ENCODE data around the gene DNAAF3. TPM values are rescaled to one million over a fixed set of nuclear protein-coding genes. Genes with fewer than 3 reads are reported as not detected.

Gene DNAAF3
- total RNA-seq, 1 experiment from 2014 or later: 4.9 TPM

DNA sequence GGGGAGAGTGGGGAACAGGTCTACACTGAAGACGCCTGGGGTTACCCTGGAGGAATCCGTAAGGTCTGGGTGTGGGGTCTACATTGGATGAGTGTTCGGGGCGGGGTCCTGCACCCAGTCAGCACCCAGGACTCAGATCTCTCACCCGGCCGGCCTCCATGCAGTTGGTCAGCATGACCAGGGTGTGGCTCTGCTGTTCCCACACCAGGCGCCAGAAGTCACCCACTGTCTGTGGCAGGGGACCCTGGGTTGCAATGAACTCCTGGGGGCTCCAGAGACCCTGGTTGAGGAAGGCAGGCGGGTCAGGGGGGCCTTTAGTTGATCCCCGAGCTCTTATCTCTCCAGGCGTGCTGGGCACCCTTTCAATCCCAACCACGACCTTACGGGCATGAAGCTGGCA, 19.7 kb upstream of the DNAAF3 start:
- POLR2A ChIA-PET: interaction anchor here (0.5 kb wide), 1 partner anchor 36 kb away, joined by 3 read pairs; no protein-coding TSS in a partner anchor
- BruUV-seq (replicated peaks): no TSS peak
- CTCF ChIA-PET: interaction anchor here (1.0 kb wide), 1 partner anchor 10 kb away, joined by 4 read pairs; no protein-coding TSS in a partner anchor
- intact Hi-C loops (cut with micrococcal nuclease): no loop called here
- Mint-ChIP-seq H3K4me3 (ENCODE audit: unreplicated experiment) (no peak overlapping the region), H3K27ac (ENCODE audit: low read depth, unreplicated experiment) (no peak overlapping the region), H3K36me3 (ENCODE audit: insufficient read depth, unreplicated experiment) (peaks cover 7% of the 10 kb centered on the region), H3K4me1 (ENCODE audit: insufficient read depth, unreplicated experiment) (peaks cover 14% of the 10 kb centered on the region), H3K27me3 (ENCODE audit: insufficient read depth, unreplicated experiment) (peaks cover 14% of the 10 kb centered on the region), H3K9me3 (ENCODE audit: unreplicated experiment) (no peaks in the 10 kb centered on the region)
- no peak for TF ChIP-seq CTCF (IDR thresholded peaks at IDR 0.05; ENCODE audit: unreplicated experiment)
- no peak for DNase-seq (ENCODE audit: unreplicated experiment)

- H3K36me3 Mint-ChIP-seq (ENCODE audit: insufficient read depth, unreplicated experiment): peaks cover 12% of the 10 kb centered on the region
- H3K4me3 Mint-ChIP-seq (ENCODE audit: unreplicated experiment): no peak overlapping the region
- ChIA-PET CTCF (no interaction called here), POLR2A (interaction anchor here (0.6 kb wide), 1 partner anchor 64 kb away, joined by 3 read pairs; the partner anchor contains the start of gene PPP1R12C)
- BruUV-seq (replicated peaks): no TSS peak
- intact Hi-C loops (cut with micrococcal nuclease): no loop called here
- peaks cover 10% of the 10 kb centered on the region for H3K4me1 Mint-ChIP-seq (ENCODE audit: insufficient read depth, unreplicated experiment)
- DNase-seq (ENCODE audit: unreplicated experiment): no peak
- TF ChIP-seq CTCF (IDR thresholded peaks at IDR 0.05; ENCODE audit: unreplicated experiment): no peak
- peaks cover 29% of the 10 kb centered on the region for H3K27me3 Mint-ChIP-seq (ENCODE audit: insufficient read depth, unreplicated experiment)
- no peak overlapping the region for H3K27ac Mint-ChIP-seq (ENCODE audit: low read depth, unreplicated experiment)
- no peaks in the 10 kb centered on the region for H3K9me3 Mint-ChIP-seq (ENCODE audit: unreplicated experiment)
Measured at GRCh38 chr19:55181740-55182139, 15.3 kb upstream of the DNAAF3 start.

- peaks cover 6% of the 10 kb centered on the region for H3K36me3 Mint-ChIP-seq (ENCODE audit: insufficient read depth, unreplicated experiment)
- H3K4me1 Mint-ChIP-seq (ENCODE audit: insufficient read depth, unreplicated experiment): peaks cover 10% of the 10 kb centered on the region
- ChIA-PET POLR2A (interaction anchor here (0.6 to 1.6 kb wide), 8 partner anchors 10 to 176 kb away, joined by 3 to 6 read pairs (median 4); partner anchors contain the start of genes HSPBP1 and PPP6R1), CTCF (interaction anchor here (0.8 to 1.5 kb wide), 3 partner anchors 10 to 325 kb away, joined by 3 read pairs; partner anchors contain the start of gene TMEM238)
- TF ChIP-seq CTCF (IDR thresholded peaks at IDR 0.05; ENCODE audit: unreplicated experiment): no peak
- H3K27ac Mint-ChIP-seq (ENCODE audit: low read depth, unreplicated experiment): no peak within 1 kb of the TSS
- no peak within 1 kb of the TSS for H3K4me3 Mint-ChIP-seq (ENCODE audit: unreplicated experiment)
- intact Hi-C loops (cut with micrococcal nuclease): no loop called here
- H3K27me3 Mint-ChIP-seq (ENCODE audit: insufficient read depth, unreplicated experiment): peaks cover 29% of the 10 kb centered on the region
- H3K9me3 Mint-ChIP-seq (ENCODE audit: unreplicated experiment): no peaks in the 10 kb centered on the region
- peak; percentile 51 for DNase-seq (ENCODE audit: unreplicated experiment)
- BruUV-seq (replicated peaks): no TSS peak
Measured at GRCh38 chr19:55179606-55180484, 13.4 kb upstream of the DNAAF3 start, which contains the start of gene SYT5. Gene SYT5, minus strand, starts transcription at chr19:55180289. Its CDS starts 1,248 bp downstream, at chr19:55179041.

Data from MCF 10A (cell line).